IPS DF 4.7 (cell line): ENCODE data around the gene ADCY3.
"Not testable (repeated sequence)": the region's sequence is repeated elsewhere in the genome, so short reads cannot be mapped to it uniquely, and the experiment has no call there.

ENCODE experiments used
- DNase-seq: peaks from one replicate; pipeline ENCODE4 v3.0.0-alpha.2; 2013; ENCODE audit warnings: low spot score; ENCODE audit errors: extremely low read depth

Gene ADCY3

DNA sequence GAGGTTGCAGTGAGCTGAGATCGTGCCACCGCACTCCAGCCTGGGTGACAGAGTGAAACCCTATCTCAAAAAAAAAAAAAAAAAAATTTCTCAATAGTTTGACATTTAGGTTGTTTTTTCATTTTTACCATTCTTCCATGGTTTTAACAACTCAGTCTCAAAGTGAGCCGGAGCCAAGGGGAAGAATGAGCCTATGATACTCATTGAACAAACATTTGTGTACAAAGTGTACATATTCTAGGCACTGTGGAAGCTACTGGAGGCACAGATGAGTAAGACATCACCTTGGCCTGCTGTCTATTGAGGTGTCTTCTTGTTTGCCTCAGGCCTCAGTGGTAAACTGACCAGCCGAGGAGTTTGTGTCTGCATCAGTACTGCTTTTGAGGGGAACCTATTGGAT is 104.9 kb downstream of the ADCY3 start:
- no peak for DNase-seq

DNA sequence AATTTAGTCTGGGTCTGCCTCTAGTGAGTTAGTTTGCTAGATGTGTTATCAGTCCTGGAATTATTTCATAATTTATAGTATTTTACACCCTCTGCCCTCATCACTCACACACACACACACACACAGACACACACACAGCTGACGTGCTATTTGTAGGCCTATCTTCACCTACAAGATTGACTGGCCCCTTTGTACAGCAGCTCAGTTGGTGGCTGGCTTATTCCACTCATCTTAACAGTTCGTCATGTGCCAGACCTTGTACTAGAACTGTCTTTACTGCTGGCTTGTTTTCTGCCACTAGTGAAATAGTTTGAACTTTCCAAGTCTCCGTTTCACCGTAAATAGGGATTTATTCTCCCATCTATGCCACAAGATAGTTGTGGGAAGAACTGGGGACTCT is 105.5 kb downstream of the ADCY3 start:
- no peak for DNase-seq

DNA sequence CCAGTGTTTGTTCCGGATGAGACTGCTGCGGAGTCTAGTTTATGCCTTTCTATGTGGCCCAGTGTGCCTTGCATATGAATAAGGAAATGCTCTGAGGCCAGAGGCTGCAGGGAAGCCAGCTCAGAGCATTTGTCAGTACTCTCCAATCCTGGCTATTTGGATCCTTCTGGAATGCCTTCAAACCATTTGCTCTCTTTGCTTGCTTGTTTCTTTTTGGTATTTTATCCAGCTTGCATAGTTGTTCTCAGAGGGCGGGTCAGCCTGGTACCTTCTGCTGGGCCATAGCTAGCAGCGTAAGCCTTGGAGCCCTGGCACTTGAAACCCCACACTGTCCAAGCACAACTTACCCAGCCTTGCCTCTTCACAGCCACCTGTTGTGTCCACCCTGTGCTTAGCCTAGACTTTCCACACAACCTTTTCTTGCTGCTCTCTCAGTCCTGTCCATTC is 106.3 kb downstream of the ADCY3 start:
- no peak for DNase-seq

DNA sequence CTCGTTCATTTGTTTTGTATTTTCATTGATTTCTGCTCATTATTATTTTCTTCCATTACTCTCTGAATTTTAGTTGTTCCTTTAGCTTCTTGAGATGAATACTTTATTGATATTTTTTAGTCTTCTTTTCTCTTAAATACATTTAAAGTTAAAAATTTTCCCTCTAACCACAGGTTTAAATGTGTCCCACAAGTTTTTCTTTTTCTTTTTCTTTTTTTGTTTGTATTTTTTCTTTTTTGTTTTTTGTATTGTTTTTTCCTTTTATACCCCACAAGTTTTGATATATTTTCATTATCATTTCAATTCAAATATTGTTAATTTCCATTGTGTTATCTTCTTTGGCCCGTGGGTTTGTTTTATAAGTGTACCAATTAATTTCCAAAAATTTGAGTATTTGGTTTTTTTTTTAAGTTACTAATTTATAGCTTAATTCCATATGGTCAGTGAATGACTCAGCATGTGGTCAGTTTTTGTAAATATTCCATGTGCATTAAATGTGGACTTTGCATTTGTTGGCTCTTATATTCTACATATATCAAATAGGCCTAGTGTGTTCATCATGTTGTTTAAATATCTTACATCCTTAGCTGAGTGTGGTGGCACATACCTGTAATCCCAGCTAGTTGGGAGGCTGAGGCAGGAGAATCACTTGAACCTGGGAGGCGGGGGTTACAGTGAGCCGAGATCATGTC is 110.6 kb downstream of the ADCY3 start:
- DNase-seq = no peak

DNA sequence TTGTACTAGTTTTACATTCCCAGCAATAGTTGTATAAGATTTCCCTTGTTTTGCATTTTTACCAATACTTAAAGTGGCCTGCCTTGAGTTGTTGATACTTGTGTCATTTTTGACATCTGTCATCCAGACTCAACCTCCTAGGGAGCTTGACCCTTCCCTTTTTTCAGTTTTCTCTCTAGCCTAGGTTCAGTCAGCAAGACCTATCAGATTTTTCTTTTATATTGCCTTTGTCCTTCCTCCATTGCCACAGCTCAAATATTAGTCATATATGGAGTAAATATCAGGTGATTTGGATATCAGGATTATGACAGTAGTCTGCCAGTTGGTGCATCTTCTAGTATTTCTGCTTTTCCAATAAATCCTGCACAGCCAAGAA is 113.4 kb downstream of the ADCY3 start:
- DNase-seq = no peak

DNA sequence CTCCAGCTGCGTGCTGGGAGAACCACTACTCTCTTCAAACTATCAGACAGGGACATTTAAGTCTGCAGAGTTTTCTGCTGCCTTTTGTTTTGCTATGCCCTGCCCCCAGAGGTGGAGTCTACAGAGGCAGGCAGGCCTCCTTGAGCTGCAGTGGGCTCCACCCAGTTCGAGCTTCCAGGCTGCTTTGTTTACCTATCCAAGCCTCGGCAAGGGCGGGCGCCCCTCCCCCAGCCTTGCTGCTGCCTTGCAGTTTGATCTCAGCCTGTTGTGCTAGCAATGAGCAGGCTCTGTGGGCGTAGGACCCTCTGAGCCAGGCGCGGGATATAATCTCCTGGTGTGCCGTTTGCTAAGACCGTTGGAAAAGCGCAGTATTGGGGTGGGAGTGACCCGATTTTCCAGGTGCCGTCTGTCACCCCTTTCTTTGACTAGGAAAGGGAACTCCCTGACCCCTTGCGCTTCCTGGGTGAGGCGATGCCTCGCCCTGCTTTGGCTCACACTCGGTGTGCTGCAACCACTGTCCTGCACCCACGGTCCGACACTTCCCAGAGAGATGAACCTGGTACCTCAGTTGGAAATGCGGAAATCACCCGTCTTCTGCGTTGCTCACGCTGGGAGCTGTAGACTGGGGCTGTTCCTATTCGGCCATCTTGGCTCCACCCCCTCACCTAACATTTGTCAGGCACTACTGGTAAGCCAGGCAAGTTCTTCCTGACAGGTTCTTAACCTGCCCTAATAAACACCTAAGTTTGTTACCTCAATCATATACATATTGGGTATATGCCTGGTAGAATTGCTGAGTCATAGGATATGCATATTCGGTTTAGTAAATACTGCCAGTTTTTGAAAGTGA is 114.0 kb downstream of the ADCY3 start:
- not testable (repeated sequence) for DNase-seq

DNA sequence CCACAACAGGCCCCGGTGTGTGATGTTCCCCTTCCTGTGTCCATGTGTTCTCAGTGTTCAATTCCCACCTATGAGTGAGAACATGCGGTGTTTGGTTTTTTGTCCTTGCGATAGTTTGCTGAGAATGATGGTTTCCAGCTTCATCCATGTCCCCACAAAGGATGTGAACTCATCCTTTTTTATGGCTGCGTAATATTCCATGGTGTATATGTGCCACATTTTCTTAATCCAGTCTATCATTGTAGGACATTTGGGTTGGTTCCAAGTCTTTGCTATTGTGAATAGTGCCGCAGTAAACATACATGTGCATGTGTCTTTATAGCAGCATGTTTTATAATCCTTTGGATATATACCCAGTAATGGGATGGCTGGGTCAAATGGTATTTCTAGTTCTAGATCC is 119.5 kb downstream of the ADCY3 start:
- not testable (repeated sequence) for DNase-seq

DNA sequence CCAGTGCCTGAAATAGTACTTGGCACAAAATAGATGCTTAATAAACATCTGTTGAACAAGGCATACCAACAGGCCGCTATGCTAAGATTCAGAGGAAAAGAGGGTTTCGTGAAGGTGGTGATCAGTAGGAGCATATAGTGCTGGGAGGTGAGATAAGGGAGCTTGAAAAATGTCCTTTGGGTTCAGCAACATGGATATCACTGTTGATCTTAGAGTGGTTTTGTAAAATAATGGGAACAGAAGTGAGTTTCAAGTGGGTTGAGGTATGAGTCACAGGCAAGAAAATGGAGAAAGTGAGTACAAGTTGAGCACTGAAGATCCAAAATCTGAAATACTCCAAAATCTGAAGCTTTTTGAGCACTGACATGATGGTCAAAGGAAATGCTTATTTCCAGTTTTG is 122.4 kb downstream of the ADCY3 start:
- no peak for DNase-seq

DNA sequence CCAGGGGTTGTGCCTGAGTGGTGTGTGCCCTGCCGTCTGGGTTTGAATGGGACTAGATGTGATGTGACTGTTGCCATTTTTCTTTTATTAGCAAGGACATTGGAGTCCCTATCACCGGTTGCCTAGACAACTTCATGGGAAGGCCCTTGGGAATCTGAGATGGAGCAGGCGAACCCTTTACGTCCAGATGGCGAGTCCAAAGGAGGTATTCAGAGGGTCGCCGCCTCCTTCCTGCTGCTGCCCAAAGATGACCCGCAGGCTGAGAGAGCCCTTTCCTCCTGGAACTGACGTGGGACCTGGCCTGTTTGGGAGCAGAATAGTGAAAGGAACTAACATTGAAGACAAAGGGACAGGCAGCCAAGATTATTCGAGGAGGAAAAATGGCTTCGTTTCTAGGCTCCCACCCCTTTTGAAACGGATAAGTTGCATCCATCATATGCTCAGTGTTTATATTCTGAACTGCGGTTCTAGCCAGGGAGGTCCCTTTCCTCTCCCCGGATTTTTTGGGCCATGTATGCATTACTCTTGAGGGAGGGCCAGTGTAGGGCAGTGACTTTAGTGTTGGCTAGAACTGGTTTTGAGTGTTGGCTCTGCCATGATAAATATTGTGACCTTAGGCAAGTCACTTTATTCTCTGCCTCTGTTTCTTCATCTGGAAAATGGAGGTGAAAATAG is 126.1 kb downstream of the ADCY3 start:
- DNase-seq = no peak

DNA sequence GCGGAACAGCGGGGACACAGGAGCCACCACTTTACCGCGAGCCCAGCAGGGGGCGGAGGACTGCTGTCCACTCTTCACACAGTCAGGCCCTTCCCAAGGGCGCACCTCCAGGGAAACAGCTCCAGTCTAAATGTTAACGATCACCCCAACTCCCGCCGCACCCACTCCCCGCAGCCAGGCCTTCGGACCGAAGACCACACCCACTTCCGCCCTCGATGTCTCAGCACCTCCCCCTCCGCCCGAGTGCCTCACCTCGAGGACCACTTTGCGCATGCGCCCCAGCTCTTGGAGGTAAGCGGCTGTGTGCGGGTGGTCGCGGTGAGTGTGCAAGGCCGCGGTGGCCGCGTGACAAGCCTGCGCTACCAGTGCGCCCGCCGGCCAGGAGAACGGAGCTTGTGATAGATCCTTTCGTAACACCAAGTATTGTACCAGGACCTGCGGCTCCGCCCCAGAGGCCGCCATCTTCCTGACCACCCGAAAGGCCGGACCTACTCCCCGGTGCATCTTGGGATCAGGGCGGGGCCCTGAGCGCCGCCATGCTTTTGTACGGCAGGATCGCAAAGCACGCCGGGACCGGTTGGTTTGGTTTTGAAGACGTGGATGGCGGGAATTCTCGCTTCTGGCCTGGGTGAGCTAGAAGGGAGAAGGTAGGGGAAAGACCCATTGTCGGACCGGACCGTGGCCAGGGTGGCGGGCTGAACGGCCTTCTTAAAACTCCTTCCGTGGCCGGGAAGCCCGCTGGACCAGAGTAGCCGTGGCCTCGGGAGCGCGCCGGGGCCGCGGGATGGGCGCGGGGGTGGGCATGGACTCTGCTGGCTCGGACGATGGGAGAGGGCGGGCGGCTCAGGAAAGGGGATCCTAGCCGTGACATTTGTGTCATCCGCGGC is 126.9 kb downstream of the ADCY3 start, which contains the start of the genes CENPO and PTRHD1:
CENPO (plus strand) TSS at position 552 of the 887 bp plus-strand sequence. CDS start 495 bp downstream, outside the sequence.
PTRHD1 (minus strand) TSS at position 518 of the 887 bp plus-strand sequence; CDS start at position 504, 14 bp downstream.
- DNase-seq = peak; percentile 79

DNA sequence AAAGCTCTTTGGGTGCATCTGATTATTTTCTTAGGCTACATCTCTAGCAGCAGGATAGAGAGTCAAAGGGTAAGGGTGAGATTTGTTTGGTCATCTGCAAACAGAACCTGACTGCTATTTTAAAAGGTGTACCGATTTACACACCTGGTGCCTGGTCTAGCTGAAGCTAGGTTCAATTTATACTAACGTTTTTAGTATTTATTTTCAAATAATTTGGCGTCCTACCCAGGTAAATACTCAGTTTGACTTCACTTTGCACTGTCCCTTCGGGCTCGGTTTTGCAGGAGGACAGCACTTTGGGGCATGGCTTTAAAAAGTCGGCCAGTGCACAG is 127.5 kb downstream of the ADCY3 start:
- DNase-seq = no peak

DNA sequence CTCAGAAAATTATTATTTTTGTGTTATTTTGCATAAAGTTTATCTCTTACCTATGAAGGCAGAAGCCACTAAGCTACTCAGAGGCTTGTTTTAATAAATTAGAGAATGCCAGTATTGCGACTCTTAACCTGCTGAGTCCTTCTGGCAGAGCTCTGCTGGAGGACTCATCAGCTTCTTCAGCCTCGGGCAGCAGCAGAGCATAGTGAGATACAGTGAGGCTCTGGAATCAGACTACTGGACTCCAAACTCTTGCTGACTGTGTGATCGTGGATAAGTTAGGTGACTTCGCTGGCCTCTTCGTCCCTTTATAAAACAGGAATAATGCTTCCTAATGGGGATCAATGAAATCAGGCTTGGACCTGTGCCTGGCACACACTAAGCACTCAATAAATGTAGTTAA is 128.6 kb downstream of the ADCY3 start:
- DNase-seq = no peak

DNA sequence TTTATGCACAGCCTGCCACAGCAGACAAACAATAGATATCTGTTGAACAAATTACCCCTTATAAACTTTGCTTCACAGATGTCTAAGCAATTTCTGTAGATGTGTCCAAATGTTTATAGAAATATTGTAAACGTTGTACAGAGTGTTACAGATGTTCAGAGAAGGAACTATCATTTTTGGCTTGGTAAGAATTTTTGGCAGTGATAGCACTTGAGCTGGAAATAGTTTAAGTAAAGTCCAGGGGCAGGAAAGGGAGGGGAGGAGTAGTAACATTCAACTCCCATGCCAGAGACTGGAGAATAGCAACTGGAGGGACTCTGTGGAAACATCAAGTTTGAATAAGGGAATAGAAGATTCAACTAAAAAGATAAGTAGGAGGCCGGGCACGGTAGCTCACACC is 131.2 kb downstream of the ADCY3 start:
- no peak for DNase-seq

DNA sequence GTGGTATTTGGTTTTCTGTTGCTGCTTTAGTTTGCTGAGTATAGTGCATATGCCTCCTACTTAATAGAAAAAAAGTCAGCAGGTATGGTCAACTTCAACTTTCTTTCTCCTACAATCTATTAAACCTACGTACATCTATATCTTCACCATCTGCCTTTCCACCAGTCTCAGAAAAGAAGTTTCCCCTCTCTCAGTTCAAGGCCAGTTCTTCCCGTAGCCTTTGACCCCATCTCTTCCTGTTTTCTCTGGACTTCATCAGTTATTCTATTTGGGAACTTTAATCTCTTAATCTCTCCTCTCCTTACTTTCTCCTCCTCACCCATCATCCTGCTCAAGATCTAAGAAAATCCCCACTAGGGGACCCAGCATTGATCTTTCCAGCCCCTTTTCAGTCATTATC is 132.5 kb downstream of the ADCY3 start:
- no peak for DNase-seq

DNA sequence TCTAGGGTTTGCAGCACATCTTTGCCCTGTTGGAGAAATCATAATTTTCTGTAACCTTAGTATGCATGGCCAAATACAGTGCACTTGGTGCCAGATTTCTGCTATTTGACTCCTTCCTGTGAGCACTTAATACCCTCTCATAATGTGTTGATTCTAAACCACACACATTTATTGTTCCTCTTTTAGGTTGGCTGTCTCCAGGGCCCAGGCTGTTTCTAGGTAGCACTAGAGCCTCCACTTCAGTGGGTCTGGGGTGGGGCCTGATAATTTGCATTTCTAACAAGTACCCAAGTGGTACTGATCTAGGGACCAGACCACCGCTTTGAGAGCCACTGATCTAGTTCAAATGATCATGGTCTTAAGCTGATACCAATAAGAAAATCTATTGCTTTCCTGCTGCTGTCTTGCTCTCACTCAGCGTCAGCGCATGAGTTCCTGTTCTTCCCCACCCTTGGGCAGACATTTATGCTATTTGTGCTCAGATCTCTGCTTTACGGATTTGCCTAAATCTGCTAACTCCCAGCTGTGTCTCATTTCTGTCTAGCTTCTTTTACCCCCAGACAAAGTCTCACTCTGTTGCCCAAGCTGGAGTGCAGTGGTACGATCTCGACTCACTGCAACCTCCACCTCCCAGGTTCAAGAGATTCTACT is 134.2 kb downstream of the ADCY3 start:
- no peak for DNase-seq

DNA sequence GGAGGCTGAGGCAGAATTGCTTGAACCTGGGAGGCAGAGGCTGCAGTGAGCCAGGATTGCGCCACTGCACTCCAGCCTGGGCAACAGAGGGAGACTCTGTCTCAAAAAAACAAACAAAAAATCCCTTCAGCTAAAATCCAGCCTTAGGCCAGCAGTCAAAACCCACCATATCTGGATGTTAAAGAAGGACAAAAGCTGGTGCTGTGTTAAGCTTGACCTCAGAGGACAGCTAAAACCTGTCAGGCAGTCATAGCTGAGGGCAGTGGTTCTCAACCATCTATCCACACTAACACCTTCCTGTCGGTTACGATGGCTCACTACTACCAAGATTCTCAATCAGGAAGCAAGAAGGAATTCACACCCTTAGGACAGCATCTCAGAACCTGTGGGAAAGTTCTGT is 136.4 kb downstream of the ADCY3 start:
- no peak for DNase-seq

DNA sequence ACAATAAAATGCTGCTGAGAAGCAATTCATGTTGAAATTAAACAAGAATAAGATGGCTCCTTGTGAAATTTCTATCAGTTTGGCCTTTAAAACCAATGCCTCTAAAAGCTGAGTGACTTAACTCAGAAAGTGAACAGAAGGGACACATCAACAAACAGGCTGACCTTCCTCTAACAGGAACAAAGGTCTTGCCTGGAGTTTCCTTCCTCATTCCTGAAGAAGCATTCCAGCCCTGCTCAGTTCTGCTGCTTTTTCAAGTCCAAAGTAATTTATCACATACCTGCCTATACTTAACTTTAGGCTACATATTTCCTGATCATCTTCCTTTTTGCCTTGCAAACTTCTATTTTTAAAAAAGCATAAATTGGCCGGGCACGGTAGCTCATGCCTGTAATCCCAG is 140.9 kb downstream of the ADCY3 start:
- DNase-seq = no peak

DNA sequence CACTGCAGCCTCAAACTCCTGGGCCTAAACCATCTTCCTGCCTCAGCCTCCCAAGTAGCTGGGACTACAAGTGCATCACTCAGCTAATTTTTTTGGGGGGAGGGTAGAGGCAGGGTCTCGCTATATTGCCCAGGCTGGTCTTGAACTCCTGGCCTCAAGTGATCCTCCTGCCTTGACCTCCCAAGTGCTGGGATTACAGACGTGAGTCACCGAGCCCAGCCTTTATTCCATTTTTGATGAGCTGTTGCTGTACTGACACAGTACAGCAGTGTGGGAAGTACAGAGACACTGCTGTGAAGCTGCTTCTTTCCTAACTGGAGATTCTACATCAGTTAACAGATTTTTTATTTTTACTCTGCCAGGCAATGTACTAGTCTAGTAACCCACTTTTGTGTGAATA is 145.7 kb downstream of the ADCY3 start:
- no peak for DNase-seq

DNA sequence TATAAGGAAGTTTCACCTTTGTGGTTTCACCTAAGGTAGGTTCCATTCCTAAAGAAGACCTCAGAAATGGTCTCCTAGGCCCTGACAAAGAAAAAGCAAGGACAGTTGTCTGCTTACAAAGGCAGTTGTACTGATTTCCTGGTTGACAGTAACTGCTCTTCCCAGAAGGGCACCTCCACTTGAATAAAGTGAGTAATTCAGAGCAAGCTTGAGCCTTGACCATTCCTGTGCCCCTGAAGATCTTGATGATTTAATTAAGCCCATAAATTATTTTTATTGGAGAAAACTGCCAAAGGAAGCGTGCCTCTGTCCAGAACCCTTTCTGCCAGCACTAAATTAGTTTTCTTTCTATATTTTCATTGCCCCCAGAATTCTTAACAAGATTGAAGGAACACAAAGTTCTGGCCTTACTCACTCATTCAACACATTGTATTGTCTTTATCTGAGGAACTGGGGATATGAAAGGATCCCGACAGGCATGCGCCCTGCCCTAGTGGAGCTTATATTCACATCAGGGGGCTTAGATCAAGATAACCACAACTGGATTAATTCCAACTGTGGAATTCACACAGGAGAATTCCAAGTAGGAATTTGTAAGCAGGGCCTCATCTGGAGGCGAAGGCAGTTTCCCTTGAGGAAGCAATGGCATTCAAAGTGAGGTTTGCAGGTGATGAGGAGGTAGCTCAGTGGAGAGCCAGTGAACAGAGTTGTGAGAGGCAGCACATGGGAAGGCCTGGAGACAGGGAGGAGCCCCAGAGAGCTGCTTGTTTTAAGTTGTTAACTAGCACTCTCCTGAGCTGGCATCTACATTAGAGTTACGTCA is 148.1 kb downstream of the ADCY3 start:
- no peak for DNase-seq

DNA sequence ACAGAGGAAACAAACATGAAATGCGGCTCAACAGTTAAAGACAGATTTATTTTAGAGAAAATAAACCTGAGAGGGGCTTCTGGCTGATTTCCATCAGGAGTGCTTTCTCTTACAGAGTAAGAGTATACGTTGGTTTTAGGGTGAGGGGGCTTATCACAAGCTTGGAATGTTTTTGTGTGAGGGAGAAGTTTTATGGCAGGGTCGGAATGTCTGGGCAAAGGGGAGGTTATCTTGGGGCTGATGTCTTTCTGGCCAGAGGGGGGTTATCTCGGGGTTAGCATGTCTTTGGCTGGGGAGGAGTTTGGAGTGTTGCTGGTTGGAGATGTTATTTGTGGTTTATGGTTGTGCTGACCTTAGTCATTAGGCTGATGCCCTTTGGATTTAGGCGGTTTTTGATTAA is 149.0 kb downstream of the ADCY3 start:
- no peak for DNase-seq
